ENCODE results near the gene SRPK3.
"Not testable (repeated sequence)": the region's sequence is repeated elsewhere in the genome, so short reads cannot be mapped to it uniquely, and the experiment has no call there.

SRPK3 gene

GRCh38 chrX:153814591-153815315 is 33.9 kb downstream of the SRPK3 start:
- DNase-seq, result no peak

GRCh38 chrX:153816831-153817690 is 36.2 kb downstream of the SRPK3 start:
- no peak for DNase-seq

- DNase-seq, result not testable (repeated sequence)
These were observed 37.2 kb downstream of the SRPK3 start for GRCh38 chrX:153818064-153818463.

- DNase-seq, result peak; percentile 37 to 40
These were observed 37.9 kb downstream of the SRPK3 start for GRCh38 chrX:153818571-153819383.

GRCh38 chrX:153819384-153820040 is 38.7 kb downstream of the SRPK3 start:
- no peak for DNase-seq

- DNase-seq, result no peak
These were observed 39.8 kb downstream of the SRPK3 start for GRCh38 chrX:153820601-153821000.

GRCh38 chrX:153821066-153821465 is 40.2 kb downstream of the SRPK3 start:
- no peak for DNase-seq

GRCh38 chrX:153824348-153824747 is 43.5 kb downstream of the SRPK3 start:
- no peak for DNase-seq

GRCh38 chrX:153825042-153825441 is 44.2 kb downstream of the SRPK3 start:
- DNase-seq, result no peak

- no peak for DNase-seq
These were observed 46.2 kb downstream of the SRPK3 start for GRCh38 chrX:153827016-153827415.

- no peak for DNase-seq
These were observed 47.1 kb downstream of the SRPK3 start for GRCh38 chrX:153827903-153828302.

GRCh38 chrX:153828308-153828707 is 47.5 kb downstream of the SRPK3 start:
- DNase-seq, result no peak

- no peak for DNase-seq
These were observed 48.1 kb downstream of the SRPK3 start for GRCh38 chrX:153828723-153829548.

GRCh38 chrX:153829549-153829798 is 48.6 kb downstream of the SRPK3 start:
- no peak for DNase-seq

GRCh38 chrX:153829799-153830639 is 49.2 kb downstream of the SRPK3 start, which contains the start of gene PDZD4:
PDZD4 (minus strand) TSS chrX:153830544; CDS start chrX:153830298, 246 bp downstream.
- peak in 1 of 2 donors; percentile 15 for DNase-seq

GRCh38 chrX:153830640-153831428 is 50.0 kb downstream of the SRPK3 start:
- no peak for DNase-seq

GRCh38 chrX:153831429-153832150 is 50.7 kb downstream of the SRPK3 start:
- no peak for DNase-seq

- DNase-seq, result no peak
These were observed 51.9 kb downstream of the SRPK3 start for GRCh38 chrX:153832728-153833127.

Data from activated CD4-positive, alpha-beta T cell treated with anti-CD3 and anti-CD28 coated beads for 4 hours (primary cell).